ENCODE measurements around the gene CENPN. TPM values are rescaled to one million over a fixed set of nuclear protein-coding genes. Genes with fewer than 3 reads are reported as not detected.

The CENPN gene
- total RNA-seq, 1 experiment from 2014 or later = 76.7 TPM

- intact Hi-C loops (cut with micrococcal nuclease) = no loop called here
- Histone ChIP-seq H3K4me1 (ENCODE audit: control insufficient read depth in 1 of 2, insufficient read depth in 2 of 2, low read length in 2 of 2) (peaks cover 0 to 12% of the 10 kb centered on the region in 2 experiments; a peak in 2 of 4 replicates), H3K4me2 (ENCODE audit: low read length) (no peak overlapping the region; the same call in 1 of the 2 replicates), H3K4me3 (replicated peaks in 1 of 2; ENCODE audit: low read depth in 1 of 2, low read length in 2 of 2) (no peak overlapping the region), H2AFZ (ENCODE audit: low read depth, low read length, poor library complexity, severe bottlenecking) (no peak overlapping the region), H3K27me3 (ENCODE audit: insufficient read depth, low read length) (no peaks in the 10 kb centered on the region), H3K9me2 (ENCODE audit: insufficient read depth) (no peaks in the 10 kb centered on the region), H4K20me1 (ENCODE audit: insufficient read depth) (no peaks in the 10 kb centered on the region), H3K79me2 (ENCODE audit: insufficient read depth, low read length) (no peaks in the 10 kb centered on the region), H3K27ac (ENCODE audit: low read depth, low read length) (no peak overlapping the region), H3K9ac (ENCODE audit: low read length) (no peak overlapping the region), H3K9me3 (ENCODE audit: control insufficient read depth in 1 of 2, insufficient read depth in 1 of 2, low read depth in 1 of 2, low read length in 2 of 2) (peaks cover 0 to 8% of the 10 kb centered on the region in 2 experiments; a peak in 2 of 4 replicates), H3K36me3 (ENCODE audit: control insufficient read depth in 1 of 2, insufficient read depth in 2 of 2, low read length in 2 of 2) (no peaks in the 10 kb centered on the region)
- ChIA-PET CTCF (interaction anchor here (0.6 kb wide), 1 partner anchor 9 kb away, joined by 3 read pairs; no protein-coding TSS in a partner anchor), POLR2A (no interaction called here), RAD21 (ENCODE audit: low non-redundant PET in 1 of 2, low total read pairs in 2 of 2, uncharacterized antibody in 2 of 2, unreplicated experiment in 2 of 2) (no interaction called here)
- BruUV-seq (replicated peaks) = no TSS peak
- no peak for ATAC-seq
- DNase-seq (ENCODE audit: low read depth, low spot score) = no peak
- TF ChIP-seq ZNF274 (IDR thresholded peaks at IDR 0.05; ENCODE audit: low read depth, low read length) = no peak
- no peak for TF ChIP-seq EZH2phosphoT487 (IDR thresholded peaks at IDR 0.05; ENCODE audit: borderline replicate concordance)
- TF ChIP-seq, protein P1, sequence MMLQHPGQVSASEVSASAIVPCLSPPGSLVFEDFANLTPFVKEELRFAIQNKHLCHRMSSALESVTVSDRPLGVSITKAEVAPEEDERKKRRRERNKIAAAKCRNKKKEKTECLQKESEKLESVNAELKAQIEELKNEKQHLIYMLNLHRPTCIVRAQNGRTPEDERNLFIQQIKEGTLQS (IDR thresholded peaks at IDR 0.05) = no peak
- TF ChIP-seq CEBPB (IDR thresholded peaks at IDR 0.05; ENCODE audit: low read depth) = no peak
- no peak for TF ChIP-seq CBX3 (IDR thresholded peaks at IDR 0.05; ENCODE audit: low read depth)
- TF ChIP-seq ZFX (IDR thresholded peaks at IDR 0.05) = no peak
- no peak for TF ChIP-seq JUND (IDR thresholded peaks at IDR 0.05)
- no peak for TF ChIP-seq SRF (IDR thresholded peaks at IDR 0.05; ENCODE audit: low read depth)
- no peak for TF ChIP-seq EGR1 (IDR thresholded peaks at IDR 0.05; ENCODE audit: low read depth)
- TF ChIP-seq, protein P2, sequence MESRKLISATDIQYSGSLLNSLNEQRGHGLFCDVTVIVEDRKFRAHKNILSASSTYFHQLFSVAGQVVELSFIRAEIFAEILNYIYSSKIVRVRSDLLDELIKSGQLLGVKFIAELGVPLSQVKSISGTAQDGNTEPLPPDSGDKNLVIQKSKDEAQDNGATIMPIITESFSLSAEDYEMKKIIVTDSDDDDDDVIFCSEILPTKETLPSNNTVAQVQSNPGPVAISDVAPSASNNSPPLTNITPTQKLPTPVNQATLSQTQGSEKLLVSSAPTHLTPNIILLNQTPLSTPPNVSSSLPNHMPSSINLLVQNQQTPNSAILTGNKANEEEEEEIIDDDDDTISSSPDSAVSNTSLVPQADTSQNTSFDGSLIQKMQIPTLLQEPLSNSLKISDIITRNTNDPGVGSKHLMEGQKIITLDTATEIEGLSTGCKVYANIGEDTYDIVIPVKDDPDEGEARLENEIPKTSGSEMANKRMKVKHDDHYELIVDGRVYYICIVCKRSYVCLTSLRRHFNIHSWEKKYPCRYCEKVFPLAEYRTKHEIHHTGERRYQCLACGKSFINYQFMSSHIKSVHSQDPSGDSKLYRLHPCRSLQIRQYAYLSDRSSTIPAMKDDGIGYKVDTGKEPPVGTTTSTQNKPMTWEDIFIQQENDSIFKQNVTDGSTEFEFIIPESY (IDR thresholded peaks at IDR 0.05; ENCODE audit: extremely low read depth, insufficient replicate concordance, low read length) = no peak
- TF ChIP-seq SP1 (IDR thresholded peaks at IDR 0.05; ENCODE audit: low read depth) = no peak
- no peak for TF ChIP-seq SIN3A (IDR thresholded peaks at IDR 0.05; ENCODE audit: low read depth)
- no peak for TF ChIP-seq FOSL1 (IDR thresholded peaks at IDR 0.05; ENCODE audit: low read depth)
- TF ChIP-seq REST (IDR thresholded peaks at IDR 0.05; ENCODE audit: low read depth) = no peak
- TF ChIP-seq, protein P3, sequence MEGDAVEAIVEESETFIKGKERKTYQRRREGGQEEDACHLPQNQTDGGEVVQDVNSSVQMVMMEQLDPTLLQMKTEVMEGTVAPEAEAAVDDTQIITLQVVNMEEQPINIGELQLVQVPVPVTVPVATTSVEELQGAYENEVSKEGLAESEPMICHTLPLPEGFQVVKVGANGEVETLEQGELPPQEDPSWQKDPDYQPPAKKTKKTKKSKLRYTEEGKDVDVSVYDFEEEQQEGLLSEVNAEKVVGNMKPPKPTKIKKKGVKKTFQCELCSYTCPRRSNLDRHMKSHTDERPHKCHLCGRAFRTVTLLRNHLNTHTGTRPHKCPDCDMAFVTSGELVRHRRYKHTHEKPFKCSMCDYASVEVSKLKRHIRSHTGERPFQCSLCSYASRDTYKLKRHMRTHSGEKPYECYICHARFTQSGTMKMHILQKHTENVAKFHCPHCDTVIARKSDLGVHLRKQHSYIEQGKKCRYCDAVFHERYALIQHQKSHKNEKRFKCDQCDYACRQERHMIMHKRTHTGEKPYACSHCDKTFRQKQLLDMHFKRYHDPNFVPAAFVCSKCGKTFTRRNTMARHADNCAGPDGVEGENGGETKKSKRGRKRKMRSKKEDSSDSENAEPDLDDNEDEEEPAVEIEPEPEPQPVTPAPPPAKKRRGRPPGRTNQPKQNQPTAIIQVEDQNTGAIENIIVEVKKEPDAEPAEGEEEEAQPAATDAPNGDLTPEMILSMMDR (IDR thresholded peaks at IDR 0.05 in 2 of 3, conservative IDR thresholded peaks at IDR 0.05 in 1 of 3; ENCODE audit: borderline replicate concordance in 1 of 3, insufficient read depth in 1 of 3, low read depth in 2 of 3, low read length in 2 of 3) = no peak
- no peak for TF ChIP-seq RAD21 (IDR thresholded peaks at IDR 0.05; ENCODE audit: low read depth)
- TF ChIP-seq, protein P4, sequence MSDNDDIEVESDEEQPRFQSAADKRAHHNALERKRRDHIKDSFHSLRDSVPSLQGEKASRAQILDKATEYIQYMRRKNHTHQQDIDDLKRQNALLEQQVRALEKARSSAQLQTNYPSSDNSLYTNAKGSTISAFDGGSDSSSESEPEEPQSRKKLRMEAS (IDR thresholded peaks at IDR 0.05) = no peak
- no peak for TF ChIP-seq YY1 (IDR thresholded peaks at IDR 0.05; ENCODE audit: extremely low read depth, insufficient replicate concordance, low read depth, low read length)
- no peak for TF ChIP-seq EZH2 (IDR thresholded peaks at IDR 0.05)
- no peak for TF ChIP-seq POLR2A (IDR thresholded peaks at IDR 0.05; ENCODE audit: borderline replicate concordance, extremely low read depth, insufficient read depth, insufficient read length)
Observed at GRCh38 chr16:81053761-81054160, 46.7 kb downstream of the CENPN start.
